DMS153 treated with DMSO at 0.1 percent for 48 hours (cell line): ENCODE results near the gene CDRT4.
"Not testable (repeated sequence)": the region's sequence is repeated elsewhere in the genome, so short reads cannot be mapped to it uniquely, and the experiment has no call there.

Source experiments
- DNase-seq: peaks from one replicate; lab custom pipeline; 2025; ENCODE audit not compliant: unreplicated experiment; lab: John Stamatoyannopoulos, UW

CDRT4 gene

DNA sequence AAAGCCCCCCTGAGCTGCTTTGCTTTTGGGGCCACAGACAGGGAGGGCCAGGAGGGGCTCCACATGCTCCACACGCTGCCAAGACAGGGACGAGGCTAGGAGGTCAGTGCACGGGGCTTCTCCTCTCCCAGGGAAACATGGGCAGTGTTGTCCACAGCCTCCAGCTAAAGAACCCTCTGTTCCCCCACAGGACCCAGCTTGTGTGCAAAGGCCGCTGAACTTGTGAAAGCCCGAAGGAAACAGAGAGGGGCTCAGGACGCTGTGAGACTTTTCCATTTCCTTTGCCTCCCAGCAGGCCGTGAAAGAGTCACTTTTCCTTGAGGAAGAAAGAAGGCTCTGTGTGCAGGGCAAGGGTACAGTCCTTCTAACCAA is 9.7 kb downstream of the CDRT4 start:
- DNase-seq: no peak

GRCh38 chr17:15456972-15457722 is 10.3 kb downstream of the CDRT4 start:
- no peak for DNase-seq

DNA sequence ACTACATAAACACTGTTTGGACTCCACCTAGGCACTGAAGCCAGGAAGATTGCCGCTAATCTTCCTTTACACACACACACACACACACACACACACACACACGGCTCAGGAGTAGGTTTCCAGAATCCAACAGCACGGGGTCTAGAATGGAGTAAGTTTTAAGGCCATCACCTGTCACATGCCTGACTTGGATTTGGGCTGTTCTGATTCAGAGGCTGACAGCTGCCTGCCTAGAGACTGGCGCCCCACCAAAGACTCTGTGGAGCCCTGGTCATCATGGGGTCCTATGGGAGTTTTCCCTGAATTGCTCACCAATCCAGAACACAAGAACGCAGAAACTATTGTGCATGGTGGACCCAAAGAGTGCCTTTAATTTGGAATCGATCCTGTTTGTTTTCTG is 10.9 kb downstream of the CDRT4 start:
- no peak for DNase-seq

DNA sequence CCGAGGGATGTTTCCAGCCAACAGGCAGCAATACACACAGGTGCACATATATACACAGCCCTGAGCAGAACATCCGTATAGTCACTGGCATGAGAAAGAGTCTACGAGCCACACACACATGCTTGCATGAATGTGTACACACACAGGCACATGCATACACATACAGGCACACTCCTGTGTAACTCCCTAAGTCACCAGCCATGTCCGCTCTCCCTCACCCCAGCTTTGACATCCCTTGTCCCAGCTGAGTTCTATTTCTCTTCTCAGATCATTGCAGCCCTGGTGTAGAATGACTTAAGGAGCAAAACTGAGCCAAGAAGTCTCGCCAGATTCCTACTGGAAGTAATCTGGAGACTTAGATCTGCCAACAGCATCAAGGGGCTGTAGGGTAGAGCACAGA is 13.1 kb downstream of the CDRT4 start:
- no peak for DNase-seq

DNA sequence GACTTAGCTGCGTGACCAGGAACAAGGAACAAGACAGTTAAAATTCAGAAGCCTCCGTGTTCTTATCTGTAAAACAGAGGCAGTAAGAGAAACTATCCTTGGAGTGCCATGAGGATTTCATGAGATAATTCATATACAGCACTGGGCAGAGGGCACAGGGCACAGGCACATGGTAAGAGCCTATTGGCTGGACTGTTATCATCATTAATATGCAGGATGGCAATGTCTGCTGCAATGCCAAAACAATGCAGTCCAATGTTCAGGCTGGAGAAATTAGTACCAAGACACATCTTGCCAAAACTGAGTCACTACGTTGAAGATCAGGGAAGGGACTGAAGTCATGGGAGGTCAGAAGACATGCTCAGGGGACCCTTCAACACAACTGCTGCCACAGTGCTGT is 13.6 kb downstream of the CDRT4 start:
- DNase-seq: no peak

DNA sequence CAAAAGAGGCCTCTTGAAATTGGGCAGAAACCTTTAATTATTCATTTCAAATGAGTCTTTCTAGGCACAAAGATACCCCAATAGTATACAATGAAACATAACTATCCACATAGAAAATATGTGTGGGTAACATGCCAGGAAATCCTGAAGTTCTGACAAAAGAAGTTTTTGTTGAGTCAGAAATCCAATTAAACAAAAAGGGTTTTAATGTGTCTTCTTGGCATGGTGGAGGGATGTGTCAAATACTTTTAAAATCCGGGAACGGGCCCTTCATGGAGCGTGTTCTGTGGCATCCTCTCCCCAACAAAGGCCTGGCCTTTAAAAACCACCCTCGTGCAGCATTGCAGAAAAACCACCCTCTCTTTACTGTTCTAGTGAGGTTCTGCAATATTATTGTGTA is 14.2 kb downstream of the CDRT4 start:
- DNase-seq: no peak

- no peak for DNase-seq
Observed at GRCh38 chr17:15452746-15453145, 14.7 kb downstream of the CDRT4 start.

DNA sequence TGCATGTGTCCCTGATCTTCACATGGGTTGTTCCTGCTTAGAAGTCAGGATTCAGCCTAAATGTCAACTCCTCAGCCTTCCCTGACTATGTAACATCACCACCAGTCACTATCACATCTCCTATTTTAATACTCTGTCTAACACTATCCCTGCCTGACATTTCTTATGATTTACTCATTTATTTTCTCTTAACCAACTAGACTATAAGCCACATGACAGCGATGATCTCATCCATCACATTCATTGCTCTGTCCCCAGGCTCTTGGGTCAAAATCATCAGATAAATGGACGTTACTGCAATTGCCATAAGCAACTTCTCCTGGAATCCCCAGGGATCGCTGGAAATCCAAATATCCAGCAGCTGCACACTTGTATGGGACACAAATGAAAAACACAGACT is 15.7 kb downstream of the CDRT4 start:
- no peak for DNase-seq

GRCh38 chr17:15448580-15448956 is 18.9 kb downstream of the CDRT4 start:
- DNase-seq: no peak

- no peak for DNase-seq
Observed at GRCh38 chr17:15447928-15448579, 19.4 kb downstream of the CDRT4 start.

DNA sequence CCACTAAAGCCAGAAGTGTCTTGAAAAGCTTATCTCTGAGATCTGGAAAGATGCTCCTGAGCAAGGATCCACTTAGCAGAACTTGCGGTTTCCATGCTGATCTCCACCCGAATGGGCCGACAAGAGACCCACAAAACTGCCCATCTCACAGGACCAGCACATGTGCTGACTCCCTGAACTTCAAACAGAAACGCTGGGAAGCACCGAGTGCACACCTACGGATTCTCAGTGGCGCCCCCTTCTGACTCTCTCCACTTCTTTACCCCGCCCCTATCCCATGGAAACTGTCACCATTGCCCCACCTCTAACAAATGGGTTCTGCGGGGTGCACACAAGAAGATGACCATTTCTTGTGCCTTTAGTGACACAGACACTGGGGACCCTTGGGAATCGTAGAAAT is 21.4 kb downstream of the CDRT4 start:
- DNase-seq: no peak

DNA sequence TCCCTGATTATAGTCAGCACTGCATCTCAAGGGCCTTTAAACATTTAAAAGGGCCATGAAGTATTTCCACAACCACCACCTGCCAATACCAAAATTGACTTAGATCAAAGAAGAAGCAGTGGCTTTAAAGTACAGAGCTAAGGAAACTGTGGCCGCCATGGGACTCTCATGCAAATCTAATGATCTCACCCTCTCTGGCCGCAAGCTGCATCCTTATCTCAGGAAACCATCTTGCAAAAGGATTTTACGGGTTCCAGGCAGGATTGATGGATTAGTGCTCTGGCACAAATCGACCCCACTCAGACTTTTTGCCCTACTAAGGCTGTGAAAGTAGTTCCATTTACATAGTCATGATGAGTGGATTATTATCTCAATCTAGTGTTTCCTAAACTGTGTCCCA is 22.6 kb downstream of the CDRT4 start:
- DNase-seq: no peak

DNA sequence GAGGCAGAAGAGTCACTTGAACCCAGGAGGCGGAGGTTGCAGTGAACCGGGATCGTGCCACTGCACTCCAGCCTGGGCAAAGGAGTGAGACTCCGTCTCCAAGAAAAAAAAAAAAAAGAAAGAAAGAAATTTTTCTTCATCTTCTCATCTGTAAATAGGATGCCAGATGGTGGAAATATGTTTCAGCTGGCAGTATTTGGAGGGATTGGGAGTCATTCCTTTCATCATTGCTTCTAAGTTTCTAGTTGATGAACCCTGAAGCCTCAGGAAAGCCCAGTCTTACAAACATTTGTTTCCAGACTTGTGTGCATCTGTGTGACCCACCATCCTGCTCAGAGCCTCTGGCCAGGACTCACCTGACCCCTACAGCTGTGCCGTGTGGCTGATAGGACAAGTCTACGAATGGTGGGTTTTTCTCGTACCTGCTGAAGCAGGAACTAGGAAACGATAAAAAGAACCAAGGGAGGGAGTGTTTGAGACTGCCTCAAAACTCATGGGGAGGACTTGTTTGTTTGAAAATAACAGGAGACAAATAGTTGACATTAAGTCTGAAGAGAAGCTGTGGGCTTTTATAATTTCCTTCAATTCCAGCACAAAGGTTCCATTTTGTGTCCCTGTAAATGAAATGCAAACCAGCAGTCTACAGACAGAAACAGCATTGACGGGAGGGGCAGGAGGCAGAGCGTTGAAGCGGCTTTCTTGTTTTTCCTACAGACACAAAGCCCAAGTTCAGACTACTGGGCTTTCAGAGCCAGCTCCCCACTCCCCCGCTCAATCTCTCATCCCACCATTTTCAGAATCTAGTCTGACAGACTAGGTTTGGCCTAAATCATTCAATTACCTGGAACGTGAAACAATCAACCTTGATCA is 24.9 kb downstream of the CDRT4 start:
- DNase-seq: no peak

GRCh38 chr17:15441315-15441714 is 26.1 kb downstream of the CDRT4 start:
- no peak for DNase-seq

DNA sequence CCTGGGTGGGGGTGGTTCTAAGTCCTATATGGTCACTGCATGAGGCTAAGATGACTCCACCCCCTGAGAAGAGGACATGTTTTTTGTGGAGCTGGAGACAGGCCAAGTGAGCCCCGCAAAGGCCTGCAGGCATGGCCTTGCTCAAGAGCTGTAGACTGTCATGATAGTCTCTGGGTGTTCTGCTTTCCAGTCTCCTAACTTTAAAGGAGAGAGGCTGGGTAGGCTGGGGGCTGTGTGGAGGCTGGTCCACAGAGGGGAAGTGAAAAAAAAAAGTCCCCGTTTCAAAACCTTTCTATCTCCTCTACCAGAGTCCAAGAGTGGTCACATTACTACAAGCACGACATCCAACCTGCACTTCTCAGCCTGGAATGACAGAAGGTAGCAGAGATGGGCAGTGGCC is 27.1 kb downstream of the CDRT4 start:
- DNase-seq: no peak

- not testable (repeated sequence) for DNase-seq
Observed at GRCh38 chr17:15439205-15439985, 28.0 kb downstream of the CDRT4 start.

DNA sequence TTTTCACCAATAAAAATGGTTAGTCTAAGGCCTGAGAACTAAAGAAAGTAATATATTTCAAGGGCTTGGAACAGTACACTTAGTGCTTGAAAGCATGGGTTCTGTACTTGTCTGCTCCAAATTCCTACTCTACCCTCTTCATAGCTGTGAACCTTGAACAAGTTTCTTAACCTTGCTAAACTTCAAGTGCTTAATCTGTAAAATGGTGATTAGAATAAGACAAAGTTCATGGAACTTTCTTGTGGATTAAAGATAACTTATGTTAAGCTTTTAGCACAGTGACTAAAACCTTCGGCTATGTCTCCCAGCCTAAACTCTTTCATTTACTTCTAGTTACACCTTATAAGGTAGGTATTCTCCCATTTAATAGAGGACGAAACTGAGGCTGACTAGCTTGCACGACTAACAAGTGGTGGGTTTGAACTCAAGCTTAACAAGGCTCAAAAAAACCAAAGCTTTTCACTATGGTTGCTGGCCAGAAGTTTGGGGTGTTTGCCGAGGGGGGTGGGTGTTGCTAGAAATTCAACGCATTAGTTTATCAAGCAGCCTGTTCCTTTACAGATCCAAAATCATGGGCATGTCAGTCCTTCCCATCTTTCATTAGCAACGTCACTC is 28.8 kb downstream of the CDRT4 start:
- no peak for DNase-seq

- DNase-seq: no peak
Observed at GRCh38 chr17:15437303-15437635, 30.2 kb downstream of the CDRT4 start.

DNA sequence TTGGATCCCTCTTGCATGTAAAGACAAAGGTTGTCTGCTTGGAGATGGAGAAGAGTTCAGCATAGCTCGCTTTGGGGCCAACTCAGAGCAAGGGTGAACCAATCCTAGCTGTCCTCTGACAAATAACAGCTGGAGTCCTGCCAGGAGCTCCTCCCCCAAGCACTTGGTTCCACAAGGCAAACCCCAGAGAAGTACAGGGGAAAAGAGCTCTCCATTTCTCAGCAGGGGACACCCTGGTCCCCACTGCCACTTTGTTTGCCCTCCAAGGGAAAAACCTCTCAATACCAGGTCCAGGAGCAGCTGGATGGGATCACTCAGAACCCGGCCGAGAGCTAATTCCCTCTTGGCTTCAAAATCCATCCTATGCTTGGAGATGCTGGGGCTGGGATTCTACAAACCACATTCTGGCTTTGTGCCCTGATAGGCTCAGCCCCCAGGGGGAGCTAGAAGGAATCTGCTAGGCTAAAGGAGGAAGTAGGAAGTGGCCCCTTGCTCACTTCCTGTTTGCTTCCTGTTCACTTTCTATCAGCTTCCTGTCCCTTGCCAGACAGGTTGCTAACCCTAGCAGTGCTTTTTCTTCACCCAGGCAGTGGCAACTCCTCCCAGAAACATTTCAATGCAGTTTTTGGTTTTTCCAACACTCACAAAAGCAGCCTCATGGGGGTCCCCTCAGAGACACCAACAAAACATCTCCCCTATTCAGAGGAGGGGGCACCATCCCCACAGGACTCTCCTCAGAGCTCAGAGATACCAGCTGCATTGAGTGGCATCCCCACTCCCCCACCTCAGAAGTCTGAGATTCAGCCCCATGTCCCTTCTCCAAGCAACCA is 30.7 kb downstream of the CDRT4 start:
- DNase-seq: peak; percentile 6

- DNase-seq: no peak
Observed at GRCh38 chr17:15434956-15435355, 32.5 kb downstream of the CDRT4 start.
